GM12875 (cell line): Measurements from ENCODE around the gene PRKAG2.

ENCODE experiments used
- H3K4me3 ChIP-seq: one replicate; pipeline ENCODE4 v1.5.1; 2011; ENCODE audit warnings: low read depth, low read length, control low read depth
- CTCF ChIP-seq: IDR thresholded peaks from 2 replicates; pipeline ENCODE4 v1.5.1; 2011; ENCODE audit warnings: low read depth, mild to moderate bottlenecking, control low read depth, inconsistent platforms, low read length, moderate library complexity, borderline replicate concordance; ENCODE audit not compliant: insufficient read depth

The PRKAG2 gene

GRCh38 chr7:151727579-151728285, 149.2 kb downstream of the PRKAG2 start:
- TF ChIP-seq CTCF, result no peak
- no peak overlapping the region for H3K4me3 ChIP-seq

- no peak overlapping the region for H3K4me3 ChIP-seq
- no peak for TF ChIP-seq CTCF
These were observed 150.0 kb downstream of the PRKAG2 start for GRCh38 chr7:151726652-151727578.

- no peak for TF ChIP-seq CTCF
These were observed 150.9 kb downstream of the PRKAG2 start for GRCh38 chr7:151725844-151726651.

GRCh38 chr7:151724920-151725584, 151.9 kb downstream of the PRKAG2 start:
- no peak for TF ChIP-seq CTCF
- no peak overlapping the region for H3K4me3 ChIP-seq

More at GRCh38 chr7:151725844-151726651, 150.9 kb downstream of the PRKAG2 start:
- H3K4me3 ChIP-seq, result no peak overlapping the region

GRCh38 chr7:151724250-151724915, 152.5 kb downstream of the PRKAG2 start:
- no peak for TF ChIP-seq CTCF
- no peak overlapping the region for H3K4me3 ChIP-seq

GRCh38 chr7:151723321-151723720, 153.6 kb downstream of the PRKAG2 start:
- TF ChIP-seq CTCF, result no peak
- no peak overlapping the region for H3K4me3 ChIP-seq
